Thoracic aorta (tissue), 2 donors: ENCODE results near the gene NCOA7. TPM values are rescaled to one million over a fixed set of nuclear protein-coding genes. Genes with fewer than 3 reads are reported as not detected.

Experiments
- ATAC-seq: fragments of 150-250 bp; one replicate; pipeline ENCODE4 v1.8.0; 2017; ENCODE audit warnings: low read depth; ENCODE audit not compliant: insufficient number of reproducible peaks, low FRiP score
- DNase-seq: peaks from one replicate; pipeline ENCODE4 v3.0.0-alpha.2; 2020; ENCODE audit warnings: low spot score
- H3K27ac ChIP-seq, 2 donors: fragments of 200-600 bp; sonication (generic); 1 replicate in 1 of 2; 2 replicates in 1 of 2; pipeline ENCODE4 v1.5.1; 2016; ENCODE audit warnings: mild to moderate bottlenecking in 2 of 2, moderate library complexity in 2 of 2
- H3K27me3 ChIP-seq: fragments of 200-600 bp; sonication (generic); replicated peaks from 2 replicates; pipeline ENCODE4 v1.6.0; 2016; ENCODE audit warnings: mild to moderate bottlenecking; ENCODE audit not compliant: insufficient read depth
- H3K36me3 ChIP-seq: fragments of 200-600 bp; sonication (generic); one replicate; pipeline ENCODE4 v1.5.1; 2016
- H3K4me1 ChIP-seq, 2 donors: fragments of 200-600 bp; sonication (generic); 1 replicate in 1 of 2; 2 replicates in 1 of 2; pipeline versions ENCODE4 v1.5.1 to v1.6.0; 2016; ENCODE audit warnings: low read depth in 2 of 2, mild to moderate bottlenecking in 1 of 2; ENCODE audit not compliant: control insufficient read depth in 1 of 2
- H3K4me3 ChIP-seq: fragments of 200-600 bp; sonication (generic); 2 replicates; pipeline ENCODE4 v1.5.1; 2016; ENCODE audit warnings: mild to moderate bottlenecking
- H3K9me3 ChIP-seq: fragments of 200-600 bp; sonication (generic); 2 replicates; pipeline ENCODE4 v1.5.1; 2016
- CTCF ChIP-seq: fragments of 200-600 bp; sonication (generic); IDR thresholded peaks from one replicate; pipeline ENCODE4 v1.5.1; 2019; ENCODE audit warnings: antibody characterized with exemption
- total RNA-seq, 2 donors: library from RNA; depleted of rRNA; stranded (reverse); fragments of >200 nt; gene quantifications; one replicate each; pipeline versions ENCODE4 v1.1.0 to v1.2.3, GENCODE V29; 2016

Gene NCOA7
- total RNA-seq, 2 donors from 2014 or later, result 29.6 to 87.1 TPM

- H3K4me1 ChIP-seq, result peaks cover 7 to 23% of the 10 kb centered on the region in 2 donors
- peak overlapping the region; percentile 98 to 99 for H3K27ac ChIP-seq
- no peaks in the 10 kb centered on the region for H3K9me3 ChIP-seq
- peak overlapping the region; percentile 98 for H3K4me3 ChIP-seq
- H3K27me3 ChIP-seq, result no peaks in the 10 kb centered on the region
- DNase-seq, result no peak
- ATAC-seq, result no peak
- no peaks in the 10 kb centered on the region for H3K36me3 ChIP-seq
- TF ChIP-seq CTCF, result no peak
Observed at GRCh38 chr6:125747589-125748405, 43.0 kb upstream of the NCOA7 start.

- Histone ChIP-seq H3K4me3 (peak overlapping the region; percentile 98), H3K36me3 (no peaks in the 10 kb centered on the region), H3K27me3 (no peaks in the 10 kb centered on the region), H3K4me1 (peaks cover 13 to 30% of the 10 kb centered on the region in 2 donors), H3K27ac (peak overlapping the region; percentile 98 to 99), H3K9me3 (no peaks in the 10 kb centered on the region)
- DNase-seq (no peak), ATAC-seq (peak; percentile 1)
- TF ChIP-seq CTCF, result no peak
Observed at GRCh38 chr6:125748406-125749172, 42.2 kb upstream of the NCOA7 start.

GRCh38 chr6:125749173-125749864 is 41.4 kb upstream of the NCOA7 start, which contains the start of gene HEY2:
Gene HEY2, plus strand, starts transcription at chr6:125749632. Its CDS starts 145 bp downstream, at chr6:125749777.
- H3K4me1 ChIP-seq, result peaks cover 18 to 35% of the 10 kb centered on the region in 2 donors
- H3K9me3 ChIP-seq, result no peaks in the 10 kb centered on the region
- DNase-seq, result peak; percentile 76
- peak; percentile 74 for ATAC-seq
- no peaks in the 10 kb centered on the region for H3K36me3 ChIP-seq
- no peaks in the 10 kb centered on the region for H3K27me3 ChIP-seq
- peak; percentile 15 for TF ChIP-seq CTCF
- H3K27ac ChIP-seq, result peak within 1 kb of the TSS; percentile 99
- peak within 1 kb of the TSS; percentile 98 for H3K4me3 ChIP-seq

- ATAC-seq (no peak), DNase-seq (no peak)
- Histone ChIP-seq H3K27ac (peak overlapping the region; percentile 99), H3K27me3 (no peaks in the 10 kb centered on the region), H3K36me3 (peaks cover 6% of the 10 kb centered on the region), H3K9me3 (no peaks in the 10 kb centered on the region), H3K4me1 (peaks cover 24 to 37% of the 10 kb centered on the region in 2 donors), H3K4me3 (peak overlapping the region; percentile 98)
- no peak for TF ChIP-seq CTCF
Observed at GRCh38 chr6:125749865-125750691, 40.7 kb upstream of the NCOA7 start.
